HCT116 (cell line): ENCODE results near the gene DLX4. TPM values are rescaled to one million over a fixed set of nuclear protein-coding genes. Genes with fewer than 3 reads are reported as not detected.

Experiments used
- ATAC-seq: fragments of 200-7000 bp; cut with Tn5 transposase; 2 replicates; pipeline ENCODE4 v1.9.1; 2020; ENCODE audit warnings: mild to moderate bottlenecking, moderate library complexity
- BruUV-seq: library from RNA; stranded (reverse); fragments of 400-500 nt; replicated peaks from 2 replicates; lab custom pipeline; 2021; lab: Mats Ljungman, UMichigan
- CTCF ChIA-PET: fragments of 300-600 bp; sonication (Branson Sonifier 250); formaldehyde crosslinking; loops from one replicate; lab custom pipeline; 2021; ENCODE audit warnings: antibody characterized with exemption; lab: Charles Lee
- POLR2A ChIA-PET: fragments of 300-600, 350-600 bp; sonication (Branson Sonifier 250); formaldehyde crosslinking; loops from one replicate; lab custom pipeline; 2021; ENCODE audit warnings: antibody characterized with exemption; lab: Charles Lee
- RAD21 ChIA-PET, 2 experiments: fragments of 300-600 bp; sonication (Branson Sonifier 250); formaldehyde crosslinking; loops; one replicate each; lab custom pipeline; 2023; ENCODE audit warnings: low total read pairs in 2 of 2; ENCODE audit not compliant: uncharacterized antibody in 2 of 2, unreplicated experiment in 2 of 2, low non-redundant PET in 1 of 2; lab: Charles Lee
- DNase-seq: peaks from one replicate; pipeline ENCODE4 v3.0.0-alpha.2; 2010; ENCODE audit warnings: low read depth, low spot score
- H2AFZ ChIP-seq: fragments of 200-600 bp; shearing (Covaris generic), sonication (generic); 2 replicates; pipeline ENCODE4 v1.6.1; 2017; ENCODE audit warnings: low read depth, mixed run types, mixed read lengths, antibody characterized with exemption, low read length; ENCODE audit not compliant: poor library complexity, severe bottlenecking
- H3K27ac ChIP-seq: 2 replicates; pipeline ENCODE4 v1.5.1; 2012; ENCODE audit warnings: low read depth, low read length
- H3K27me3 ChIP-seq: fragments of 200-600 bp; sonication (generic); 2 replicates; pipeline ENCODE4 v1.6.1; 2016; ENCODE audit warnings: mixed run types, low read length, mixed read lengths; ENCODE audit not compliant: insufficient read depth
- H3K36me3 ChIP-seq, 2 experiments: fragments of 200-500 bp in 1 of 2; fragments of 200-600 bp in 1 of 2; sonication (Bioruptor generic) in 1 of 2; sonication (generic) in 1 of 2; 2 replicates each; pipeline versions ENCODE4 v1.5.1 to v1.6.1; 2014 to 2016; ENCODE audit warnings: low read length in 2 of 2, inconsistent platforms in 1 of 2, mixed read lengths in 1 of 2, mixed run types in 1 of 2; ENCODE audit not compliant: insufficient read depth in 2 of 2, control insufficient read depth in 1 of 2
- H3K4me1 ChIP-seq, 2 experiments: fragments of 200-600 bp in 1 of 2; sonication (generic) in 1 of 2; 2 replicates each; pipeline versions ENCODE4 v1.5.1 to v1.6.1; 2012 to 2017; ENCODE audit warnings: low read length in 2 of 2, inconsistent platforms in 1 of 2, mild to moderate bottlenecking in 1 of 2, mixed read lengths in 1 of 2, mixed run types in 1 of 2, moderate library complexity in 1 of 2; ENCODE audit not compliant: insufficient read depth in 2 of 2, control insufficient read depth in 1 of 2
- H3K4me2 ChIP-seq: fragments of 200-600 bp; sonication (generic); 2 replicates; pipeline ENCODE4 v1.6.1; 2017; ENCODE audit warnings: mixed run types, low read length, mixed read lengths
- H3K4me3 ChIP-seq, 2 experiments: fragments of 200-600 bp in 1 of 2; sonication (generic) in 1 of 2; replicated peaks in 1 of 2; 2 replicates each; pipeline ENCODE4 v1.5.1; 2011 to 2016; ENCODE audit warnings: low read length in 2 of 2, control low read depth in 1 of 2, low read depth in 1 of 2, mild to moderate bottlenecking in 1 of 2, mixed read lengths in 1 of 2, mixed run types in 1 of 2
- H3K79me2 ChIP-seq: fragments of 200-600 bp; sonication (generic); 2 replicates; pipeline ENCODE4 v1.6.1; 2017; ENCODE audit warnings: mild to moderate bottlenecking, mixed run types, low read length, moderate library complexity, mixed read lengths; ENCODE audit not compliant: insufficient read depth
- H3K9ac ChIP-seq: fragments of 200-600 bp; sonication (generic); 2 replicates; pipeline ENCODE4 v1.6.1; 2016; ENCODE audit warnings: low read length, mixed read lengths
- H3K9me2 ChIP-seq: fragments of 200-600 bp; sonication (generic), shearing (Covaris generic); 2 replicates; pipeline ENCODE4 v1.6.1; 2017; ENCODE audit warnings: mixed run types, mild to moderate bottlenecking, moderate library complexity; ENCODE audit not compliant: insufficient read depth
- H3K9me3 ChIP-seq, 2 experiments: fragments of 200-500 bp in 1 of 2; fragments of 200-600 bp in 1 of 2; sonication (Bioruptor generic) in 1 of 2; sonication (generic) in 1 of 2; 2 replicates each; pipeline ENCODE4 v1.6.1; 2014 to 2017; ENCODE audit warnings: low read length in 2 of 2, mixed read lengths in 2 of 2, inconsistent platforms in 1 of 2, low read depth in 1 of 2, mild to moderate bottlenecking in 1 of 2, mixed run types in 1 of 2, moderate library complexity in 1 of 2; ENCODE audit not compliant: control insufficient read depth in 1 of 2, insufficient read depth in 1 of 2
- H4K20me1 ChIP-seq: fragments of 200-600 bp; sonication (generic), shearing (Covaris generic); 2 replicates; pipeline ENCODE4 v1.6.1; 2017; ENCODE audit warnings: mixed run types, mild to moderate bottlenecking, moderate library complexity; ENCODE audit not compliant: insufficient read depth
- ATF3 ChIP-seq: IDR thresholded peaks from 2 replicates; pipeline ENCODE4 v1.6.1; 2012
- CEBPB ChIP-seq: IDR thresholded peaks from 2 replicates; pipeline ENCODE4 v1.6.1; 2012; ENCODE audit warnings: low read depth
- EGR1 ChIP-seq: IDR thresholded peaks from 2 replicates; pipeline ENCODE4 v1.6.1; 2012; ENCODE audit warnings: low read depth
- ELF1 ChIP-seq: IDR thresholded peaks from 2 replicates; pipeline ENCODE4 v1.6.1; 2012; ENCODE audit warnings: low read depth, borderline replicate concordance
- EZH2phosphoT487 ChIP-seq: fragments of 200-600 bp; IDR thresholded peaks from 2 replicates; pipeline ENCODE4 v1.6.1; 2018; ENCODE audit warnings: antibody characterized with exemption, borderline replicate concordance
- FOSL1 ChIP-seq: IDR thresholded peaks from 2 replicates; pipeline ENCODE4 v1.6.1; 2012; ENCODE audit warnings: low read depth
- JUND ChIP-seq: IDR thresholded peaks from 2 replicates; pipeline ENCODE4 v1.6.1; 2012
- MAX ChIP-seq: IDR thresholded peaks from 2 replicates; pipeline ENCODE4 v1.6.1; 2012
- POLR2A ChIP-seq: IDR thresholded peaks from 2 replicates; pipeline ENCODE4 v1.7.0; 2011; ENCODE audit warnings: borderline replicate concordance; ENCODE audit not compliant: insufficient read depth, insufficient read length; ENCODE audit errors: extremely low read depth
- POLR2AphosphoS5 ChIP-seq: IDR thresholded peaks from 2 replicates; pipeline ENCODE4 v1.6.1; 2011; ENCODE audit warnings: mild to moderate bottlenecking, low read depth, low read length, moderate library complexity
- SIN3A ChIP-seq: IDR thresholded peaks from 2 replicates; pipeline ENCODE4 v1.6.1; 2012; ENCODE audit warnings: low read depth
- SP1 ChIP-seq: IDR thresholded peaks from 2 replicates; pipeline ENCODE4 v1.6.1; 2012; ENCODE audit warnings: low read depth
- TCF7L2 ChIP-seq: IDR thresholded peaks from 2 replicates; pipeline ENCODE4 v1.7.0; 2011; ENCODE audit warnings: borderline replicate concordance, inconsistent platforms; ENCODE audit not compliant: insufficient read depth, insufficient read length; ENCODE audit errors: extremely low read depth
- YY1 ChIP-seq: IDR thresholded peaks from 2 replicates; pipeline ENCODE4 v1.6.1; 2011; ENCODE audit warnings: low read length, low read depth, moderate library complexity, mild to moderate bottlenecking; ENCODE audit not compliant: insufficient replicate concordance; ENCODE audit errors: extremely low read depth
- ZBTB33 ChIP-seq: IDR thresholded peaks from 2 replicates; pipeline ENCODE4 v1.6.1; 2011; ENCODE audit warnings: mild to moderate bottlenecking, low read length, moderate library complexity; ENCODE audit not compliant: insufficient replicate concordance; ENCODE audit errors: extremely low read depth
- ZFX ChIP-seq: fragments of 450-650 bp; IDR thresholded peaks from 2 replicates; pipeline ENCODE4 v1.6.1; 2017
- ZNF274 ChIP-seq: fragments of 200-500 bp; sonication (Bioruptor generic); IDR thresholded peaks from 2 replicates; pipeline ENCODE4 v1.6.1; 2014; ENCODE audit warnings: mild to moderate bottlenecking, low read depth, low read length, inconsistent platforms
- intact Hi-C: fragments of 100-400 bp; cut with micrococcal nuclease; formaldehyde crosslinking; loops from 2 replicates; pipeline ENCODE4 v1.10.0; 2022
- total RNA-seq: library from RNA; stranded (reverse); gene quantifications from one replicate; pipeline ENCODE4 v1.2.1, GENCODE V29; 2021; ENCODE audit not compliant: unreplicated experiment
- TF ChIP-seq, protein P1 (sequence below), 3 experiments: fragments of 200-600 bp in 1 of 3; sonication (generic) in 1 of 3; IDR thresholded peaks in 2 of 3; conservative IDR thresholded peaks in 1 of 3; 2 replicates each; pipeline ENCODE4 v1.5.1; 2012 to 2017; ENCODE audit warnings: low read depth in 2 of 3, low read length in 2 of 3, antibody characterized with exemption in 1 of 3, borderline replicate concordance in 1 of 3, control low read depth in 1 of 3, mild to moderate bottlenecking in 1 of 3, mixed read lengths in 1 of 3, mixed run types in 1 of 3, moderate library complexity in 1 of 3; ENCODE audit not compliant: insufficient read depth in 1 of 3

Gene DLX4
- total RNA-seq, 1 experiment from 2014 or later, result 14.0 TPM

DNA sequence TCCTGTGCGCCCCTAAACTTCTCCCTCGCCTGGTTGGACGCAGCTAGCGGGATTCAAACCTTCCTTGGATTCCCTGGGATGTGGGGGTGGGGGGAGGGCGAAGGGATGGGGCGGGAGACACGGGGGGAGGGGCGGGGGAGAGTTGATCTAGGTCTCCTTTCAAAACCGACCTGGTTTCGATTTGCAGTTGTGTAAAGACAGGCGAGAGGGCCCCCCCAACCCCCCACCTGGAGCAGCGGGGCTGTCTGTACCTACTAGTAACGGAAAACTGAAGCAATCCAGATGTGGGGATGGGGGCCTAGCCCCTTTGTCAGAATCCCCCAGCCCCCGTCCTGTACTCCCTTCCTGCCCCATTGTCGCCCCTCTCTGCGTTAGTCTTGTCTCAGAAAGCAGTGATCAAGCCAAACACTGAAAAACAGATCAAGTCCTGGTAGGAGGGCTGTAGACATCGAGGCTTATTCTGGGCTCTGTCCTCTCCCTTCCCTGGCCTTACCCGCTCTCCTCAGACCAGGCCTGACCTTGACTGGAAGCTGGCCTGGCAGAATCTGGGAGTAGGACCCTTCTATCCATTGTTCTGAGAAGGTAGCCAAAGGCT lies 902 bp downstream of the DLX4 start:
- no peak for TF ChIP-seq ZNF274
- TF ChIP-seq, protein P1, sequence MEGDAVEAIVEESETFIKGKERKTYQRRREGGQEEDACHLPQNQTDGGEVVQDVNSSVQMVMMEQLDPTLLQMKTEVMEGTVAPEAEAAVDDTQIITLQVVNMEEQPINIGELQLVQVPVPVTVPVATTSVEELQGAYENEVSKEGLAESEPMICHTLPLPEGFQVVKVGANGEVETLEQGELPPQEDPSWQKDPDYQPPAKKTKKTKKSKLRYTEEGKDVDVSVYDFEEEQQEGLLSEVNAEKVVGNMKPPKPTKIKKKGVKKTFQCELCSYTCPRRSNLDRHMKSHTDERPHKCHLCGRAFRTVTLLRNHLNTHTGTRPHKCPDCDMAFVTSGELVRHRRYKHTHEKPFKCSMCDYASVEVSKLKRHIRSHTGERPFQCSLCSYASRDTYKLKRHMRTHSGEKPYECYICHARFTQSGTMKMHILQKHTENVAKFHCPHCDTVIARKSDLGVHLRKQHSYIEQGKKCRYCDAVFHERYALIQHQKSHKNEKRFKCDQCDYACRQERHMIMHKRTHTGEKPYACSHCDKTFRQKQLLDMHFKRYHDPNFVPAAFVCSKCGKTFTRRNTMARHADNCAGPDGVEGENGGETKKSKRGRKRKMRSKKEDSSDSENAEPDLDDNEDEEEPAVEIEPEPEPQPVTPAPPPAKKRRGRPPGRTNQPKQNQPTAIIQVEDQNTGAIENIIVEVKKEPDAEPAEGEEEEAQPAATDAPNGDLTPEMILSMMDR (IDR thresholded peaks at IDR 0.05 in 2 of 3, conservative IDR thresholded peaks at IDR 0.05 in 1 of 3; ENCODE audit: borderline replicate concordance in 1 of 3, insufficient read depth in 1 of 3, low read depth in 2 of 3, low read length in 2 of 3), result no peak
- no peak for TF ChIP-seq CEBPB
- no peak for TF ChIP-seq POLR2AphosphoS5
- TF ChIP-seq SP1, result no peak
- TF ChIP-seq EGR1, result no peak
- TF ChIP-seq ATF3, result no peak
- TF ChIP-seq SIN3A, result no peak
- TF ChIP-seq EZH2phosphoT487, result no peak
- no peak for TF ChIP-seq TCF7L2
- no peak for TF ChIP-seq ZFX
- TF ChIP-seq JUND, result no peak
- no peak for TF ChIP-seq MAX
- TF ChIP-seq POLR2A, result no peak
- no peak for TF ChIP-seq ELF1
- no peak for TF ChIP-seq ZBTB33
- TF ChIP-seq FOSL1, result no peak
- TF ChIP-seq YY1, result no peak
- H3K9ac ChIP-seq, result peak overlapping the region; percentile 66
- peak overlapping the region; percentile 98 for H3K4me2 ChIP-seq
- ChIA-PET CTCF (no interaction called here), RAD21 (interaction anchor here in 1 of 2 experiments (0.5 kb wide), 1 partner anchor 83 kb away, joined by 4 read pairs; no protein-coding TSS in a partner anchor), POLR2A (no interaction called here)
- H3K79me2 ChIP-seq, result no peaks in the 10 kb centered on the region
- peaks cover 9 to 30% of the 10 kb centered on the region in 2 experiments; a peak in 3 of 4 replicates for H3K4me1 ChIP-seq
- ATAC-seq, result no peak
- no peak for DNase-seq
- peak overlapping the region; percentile 81; the same call in 1 of the 2 replicates for H3K27ac ChIP-seq
- H3K9me2 ChIP-seq, result no peaks in the 10 kb centered on the region
- H3K4me3 ChIP-seq, result peak overlapping the region; percentile 59 to 70
- H3K36me3 ChIP-seq, result no peaks in the 10 kb centered on the region
- peaks cover 21% of the 10 kb centered on the region; the same call in 1 of the 2 replicates for H3K27me3 ChIP-seq
- H2AFZ ChIP-seq, result no peak overlapping the region
- H3K9me3 ChIP-seq, result no peaks in the 10 kb centered on the region
- no TSS peak for BruUV-seq
- no peaks in the 10 kb centered on the region for H4K20me1 ChIP-seq
- intact Hi-C loops, result no loop called here
